ENCODE results near the gene DCDC1. TPM values are rescaled to one million over a fixed set of nuclear protein-coding genes. Genes with fewer than 3 reads are reported as not detected.
A peak's percentile ranks its signal among the peaks of the same experiment; 100 is the strongest.

Gene DCDC1
- polyA plus RNA-seq, 3 donors = 0.03 TPM; not detected in 2

- no peak for TF ChIP-seq CTCF (IDR thresholded peaks at IDR 0.05)
- Histone ChIP-seq H3K4me2 (replicated peaks; ENCODE audit: extremely low read depth, low read length, poor library complexity, severe bottlenecking) (no peak overlapping the region), H3K79me2 (ENCODE audit: insufficient read depth, low read length) (no peaks in the 10 kb centered on the region), H2AFZ (ENCODE audit: insufficient read depth, low read depth, low read length, poor library complexity, severe bottlenecking) (no peak overlapping the region), H4K20me1 (ENCODE audit: insufficient read depth, low read length) (no peaks in the 10 kb centered on the region), H3K36me3 (replicated peaks in 1 of 2; ENCODE audit: control insufficient read depth in 1 of 2, insufficient read depth in 2 of 2, low read length in 2 of 2) (no peaks in the 10 kb centered on the region), H3K9me3 (replicated peaks in 1 of 2; ENCODE audit: control insufficient read depth in 1 of 2, insufficient read depth in 1 of 2, low read length in 2 of 2) (no peaks in the 10 kb centered on the region), H3K4me3 (replicated peaks in 1 of 3; ENCODE audit: low read depth in 2 of 3, low read length in 3 of 3) (no peak overlapping the region), H3K9ac (ENCODE audit: insufficient read depth, low read length, poor library complexity, severe bottlenecking) (no peak overlapping the region), H3K27me3 (ENCODE audit: control insufficient read depth in 2 of 2, insufficient read depth in 2 of 2, low read length in 2 of 2) (no peaks in the 10 kb centered on the region), H3K4me1 (ENCODE audit: control insufficient read depth in 1 of 2, insufficient read depth in 2 of 2, low read length in 2 of 2) (no peaks in the 10 kb centered on the region), H3K27ac (ENCODE audit: low read depth in 1 of 2, low read length in 2 of 2) (no peak overlapping the region)
- DNase-seq = no peak
- Mint-ChIP-seq H3K4me3 (no peak overlapping the region), H3K27ac (no peak overlapping the region), H3K9me3 (no peaks in the 10 kb centered on the region), H3K27me3 (ENCODE audit: low read depth in 3 of 3) (peaks cover 0 to 1% (median 0%) of the 10 kb centered on the region in 3 donors), H3K4me1 (no peaks in the 10 kb centered on the region), H3K36me3 (no peaks in the 10 kb centered on the region)
- intact Hi-C loops (cut with micrococcal nuclease) = no loop called here
- WGBS (ENCODE audit: insufficient coverage) = no CpG with 5 or more reads among the region's 2 CpGs
Measured at GRCh38 chr11:31107649-31108048, 261.9 kb downstream of the DCDC1 start.

- intact Hi-C loops (cut with micrococcal nuclease) = no loop called here
- no peak for DNase-seq
- H3K27me3 Mint-ChIP-seq (ENCODE audit: low read depth in 3 of 3) = peaks cover 0 to 1% (median 0%) of the 10 kb centered on the region in 3 donors
- Histone ChIP-seq H3K4me3 (replicated peaks in 1 of 3; ENCODE audit: low read depth in 2 of 3, low read length in 3 of 3) (no peak overlapping the region), H3K4me2 (replicated peaks; ENCODE audit: extremely low read depth, low read length, poor library complexity, severe bottlenecking) (no peak overlapping the region), H3K9ac (ENCODE audit: insufficient read depth, low read length, poor library complexity, severe bottlenecking) (no peak overlapping the region), H3K36me3 (replicated peaks in 1 of 2; ENCODE audit: control insufficient read depth in 1 of 2, insufficient read depth in 2 of 2, low read length in 2 of 2) (no peaks in the 10 kb centered on the region), H2AFZ (ENCODE audit: insufficient read depth, low read depth, low read length, poor library complexity, severe bottlenecking) (no peak overlapping the region), H3K9me3 (replicated peaks in 1 of 2; ENCODE audit: control insufficient read depth in 1 of 2, insufficient read depth in 1 of 2, low read length in 2 of 2) (no peaks in the 10 kb centered on the region), H3K27ac (ENCODE audit: low read depth in 1 of 2, low read length in 2 of 2) (no peak overlapping the region), H3K27me3 (ENCODE audit: control insufficient read depth in 2 of 2, insufficient read depth in 2 of 2, low read length in 2 of 2) (no peaks in the 10 kb centered on the region), H4K20me1 (ENCODE audit: insufficient read depth, low read length) (no peaks in the 10 kb centered on the region), H3K79me2 (ENCODE audit: insufficient read depth, low read length) (no peaks in the 10 kb centered on the region), H3K4me1 (ENCODE audit: control insufficient read depth in 1 of 2, insufficient read depth in 2 of 2, low read length in 2 of 2) (no peaks in the 10 kb centered on the region)
- H3K27ac Mint-ChIP-seq = no peak overlapping the region
- TF ChIP-seq CTCF (IDR thresholded peaks at IDR 0.05) = peak; percentile 26
- no peak overlapping the region for H3K4me3 Mint-ChIP-seq
- H3K36me3 Mint-ChIP-seq = no peaks in the 10 kb centered on the region
- H3K9me3 Mint-ChIP-seq = no peaks in the 10 kb centered on the region
- 25% methylated on average over 2 of the region's 5 CpGs for WGBS (ENCODE audit: insufficient coverage)
- H3K4me1 Mint-ChIP-seq = no peaks in the 10 kb centered on the region
Measured at GRCh38 chr11:31106968-31107576, 262.5 kb downstream of the DCDC1 start.

Measured in CD14-positive monocyte (primary cell).